IPS-15b (cell line): ENCODE results near the gene CHST7.

Experiments
- H3K27me3 ChIP-seq: one replicate; pipeline ENCODE4 v1.6.1; 2013; ENCODE audit warnings: low read length; ENCODE audit not compliant: control insufficient read depth, insufficient read depth
- H3K36me3 ChIP-seq: one replicate; pipeline ENCODE4 v1.6.1; 2013; ENCODE audit warnings: low read length; ENCODE audit not compliant: control insufficient read depth, insufficient read depth
- H3K4me1 ChIP-seq: one replicate; pipeline ENCODE4 v1.6.1; 2013; ENCODE audit warnings: mild to moderate bottlenecking, low read length; ENCODE audit not compliant: control insufficient read depth, insufficient read depth
- H3K4me3 ChIP-seq: one replicate; pipeline ENCODE4 v1.5.1; 2013; ENCODE audit warnings: low read depth, low read length
- H3K9ac ChIP-seq: one replicate; pipeline ENCODE4 v1.6.1; 2013; ENCODE audit warnings: low read depth, mild to moderate bottlenecking, low read length
- H3K9me3 ChIP-seq: one replicate; pipeline ENCODE4 v1.6.1; 2013; ENCODE audit warnings: mild to moderate bottlenecking, low read length; ENCODE audit not compliant: control insufficient read depth, insufficient read depth

The CHST7 gene

DNA sequence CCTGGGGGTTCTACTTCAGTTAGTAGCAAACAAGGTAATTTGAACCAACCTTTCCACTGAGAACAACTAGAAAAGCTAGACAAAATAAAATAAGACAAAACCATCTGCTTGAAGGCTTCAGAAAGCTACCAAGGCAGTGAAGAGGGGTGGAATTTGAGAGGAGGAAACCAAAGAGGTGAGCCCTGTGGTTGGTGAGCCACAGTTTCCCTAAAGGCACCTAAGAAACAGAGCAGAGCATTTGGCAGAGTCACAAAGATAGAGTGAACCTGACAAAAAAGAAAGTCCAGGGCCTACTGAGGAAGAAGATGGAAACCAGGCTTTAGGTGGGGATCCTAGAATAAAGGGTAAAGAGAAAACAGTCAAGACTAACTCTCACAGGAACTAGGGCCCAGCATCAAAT lies 44.3 kb downstream of the CHST7 start:
- Histone ChIP-seq H3K36me3 (peaks cover 9% of the 10 kb centered on the region), H3K4me1 (peaks cover 3% of the 10 kb centered on the region), H3K27me3 (no peaks in the 10 kb centered on the region), H3K9ac (no peak overlapping the region), H3K4me3 (no peak overlapping the region), H3K9me3 (no peaks in the 10 kb centered on the region)

- H3K27me3 ChIP-seq, result no peaks in the 10 kb centered on the region
- peaks cover 9% of the 10 kb centered on the region for H3K36me3 ChIP-seq
- H3K4me1 ChIP-seq, result peaks cover 7% of the 10 kb centered on the region
- H3K4me3 ChIP-seq, result no peak overlapping the region
- no peaks in the 10 kb centered on the region for H3K9me3 ChIP-seq
- no peak overlapping the region for H3K9ac ChIP-seq
Measured at GRCh38 chrX:46618947-46619346, 45.4 kb downstream of the CHST7 start.

GRCh38 chrX:46620505-46620904 lies 46.9 kb downstream of the CHST7 start:
- Histone ChIP-seq H3K4me3 (no peak overlapping the region), H3K36me3 (peaks cover 4% of the 10 kb centered on the region), H3K4me1 (peaks cover 7% of the 10 kb centered on the region), H3K27me3 (no peaks in the 10 kb centered on the region), H3K9ac (no peak overlapping the region), H3K9me3 (no peaks in the 10 kb centered on the region)

DNA sequence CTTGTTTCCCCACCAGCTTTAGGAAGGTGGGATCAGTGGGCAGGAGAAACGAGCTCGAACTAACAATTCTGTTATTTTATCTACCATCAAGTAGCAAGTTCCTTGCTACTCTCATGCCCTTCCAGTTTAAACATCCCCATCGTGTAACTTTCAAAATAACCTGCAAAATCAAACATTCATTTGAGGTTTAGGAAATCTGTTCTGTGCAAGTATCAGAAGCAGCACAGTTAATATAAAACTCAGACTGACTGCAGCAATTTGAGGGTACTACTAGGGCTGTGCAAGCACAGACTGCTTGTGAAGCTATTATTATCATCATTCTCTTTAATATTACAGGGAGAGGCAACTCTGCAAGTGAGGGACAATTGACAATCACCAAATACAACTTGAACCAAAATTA lies 48.0 kb downstream of the CHST7 start:
- no peak overlapping the region for H3K4me3 ChIP-seq
- no peaks in the 10 kb centered on the region for H3K9me3 ChIP-seq

GRCh38 chrX:46624090-46624786 lies 50.7 kb downstream of the CHST7 start:
- Histone ChIP-seq H3K9me3 (no peaks in the 10 kb centered on the region), H3K9ac (no peak overlapping the region), H3K4me3 (no peak overlapping the region), H3K27me3 (no peaks in the 10 kb centered on the region), H3K36me3 (peaks cover 4% of the 10 kb centered on the region), H3K4me1 (peaks cover 12% of the 10 kb centered on the region)

More for the DNA sequence above, 48.0 kb downstream of the CHST7 start:
- Histone ChIP-seq H3K27me3 (no peaks in the 10 kb centered on the region), H3K9ac (no peak overlapping the region), H3K4me1 (peaks cover 7% of the 10 kb centered on the region), H3K36me3 (peaks cover 4% of the 10 kb centered on the region)

- H3K4me3 ChIP-seq, result no peak overlapping the region
- peaks cover 12% of the 10 kb centered on the region for H3K4me1 ChIP-seq
- H3K9ac ChIP-seq, result no peak overlapping the region
- no peaks in the 10 kb centered on the region for H3K9me3 ChIP-seq
- no peaks in the 10 kb centered on the region for H3K27me3 ChIP-seq
- no peaks in the 10 kb centered on the region for H3K36me3 ChIP-seq
Measured at GRCh38 chrX:46626566-46626965, 53.0 kb downstream of the CHST7 start.

DNA sequence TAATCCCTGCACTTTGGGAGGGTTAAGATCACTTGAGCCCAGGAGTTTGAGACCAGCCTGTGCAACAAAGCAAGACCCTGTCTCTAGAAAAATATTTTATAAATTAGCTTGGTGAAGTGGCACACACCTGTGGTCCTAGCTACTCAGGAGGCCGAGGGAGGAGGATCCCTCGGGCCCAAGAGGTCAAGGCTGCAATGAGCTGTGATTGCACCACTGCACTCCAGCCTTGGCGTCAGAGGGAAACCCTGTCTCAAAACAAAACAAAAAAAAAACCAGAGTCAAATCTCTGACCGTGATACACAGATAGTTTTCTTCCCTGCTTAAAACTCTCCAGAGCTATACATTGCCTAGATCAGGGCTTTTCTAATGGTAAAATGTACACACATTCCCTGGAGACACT lies 53.5 kb downstream of the CHST7 start:
- H3K9me3 ChIP-seq, result no peaks in the 10 kb centered on the region
- peaks cover 12% of the 10 kb centered on the region for H3K4me1 ChIP-seq
- no peak overlapping the region for H3K4me3 ChIP-seq
- no peak overlapping the region for H3K9ac ChIP-seq
- H3K27me3 ChIP-seq, result no peaks in the 10 kb centered on the region
- H3K36me3 ChIP-seq, result no peaks in the 10 kb centered on the region

DNA sequence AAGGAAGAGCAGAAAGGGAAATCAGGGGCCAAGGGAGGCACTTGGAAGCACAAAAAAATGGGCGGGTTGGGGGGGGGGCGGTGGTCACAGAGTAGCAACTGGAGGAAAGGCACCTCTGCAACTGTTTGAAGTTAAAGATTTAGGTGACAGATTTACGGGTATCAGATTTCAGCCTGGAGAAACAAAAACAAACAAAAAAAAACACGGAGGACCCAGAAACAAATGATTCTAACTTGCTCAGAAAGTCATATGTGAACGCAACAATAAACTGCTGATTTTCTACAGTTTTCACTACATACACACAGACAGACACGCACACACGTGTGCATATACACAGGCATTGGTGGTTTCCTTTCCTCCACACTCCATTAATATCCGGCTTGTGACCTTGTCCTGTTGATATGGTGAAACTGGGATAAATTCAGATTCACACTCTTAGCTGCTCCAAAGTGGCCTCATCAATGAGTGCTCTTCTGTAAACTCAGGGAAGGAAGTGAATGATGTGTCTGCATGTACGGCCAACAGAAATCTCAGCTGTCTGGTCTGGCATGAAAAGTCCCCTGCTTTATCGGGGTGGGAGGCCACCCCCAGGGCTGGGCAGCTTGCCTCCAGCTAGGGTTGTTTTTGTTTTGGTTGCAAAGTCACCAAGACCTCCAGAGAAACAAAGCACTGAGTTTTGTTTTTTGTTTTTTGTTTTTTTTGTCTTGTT lies 54.3 kb downstream of the CHST7 start:
- H3K9ac ChIP-seq, result no peak overlapping the region
- no peaks in the 10 kb centered on the region for H3K9me3 ChIP-seq
- peaks cover 9% of the 10 kb centered on the region for H3K4me1 ChIP-seq
- no peaks in the 10 kb centered on the region for H3K27me3 ChIP-seq
- no peaks in the 10 kb centered on the region for H3K36me3 ChIP-seq
- H3K4me3 ChIP-seq, result no peak overlapping the region

- no peak overlapping the region for H3K4me3 ChIP-seq
- no peaks in the 10 kb centered on the region for H3K9me3 ChIP-seq
- H3K4me1 ChIP-seq, result peaks cover 5% of the 10 kb centered on the region
- H3K27me3 ChIP-seq, result no peaks in the 10 kb centered on the region
- no peak overlapping the region for H3K9ac ChIP-seq
- no peaks in the 10 kb centered on the region for H3K36me3 ChIP-seq
Measured at GRCh38 chrX:46628460-46629371, 55.2 kb downstream of the CHST7 start.

DNA sequence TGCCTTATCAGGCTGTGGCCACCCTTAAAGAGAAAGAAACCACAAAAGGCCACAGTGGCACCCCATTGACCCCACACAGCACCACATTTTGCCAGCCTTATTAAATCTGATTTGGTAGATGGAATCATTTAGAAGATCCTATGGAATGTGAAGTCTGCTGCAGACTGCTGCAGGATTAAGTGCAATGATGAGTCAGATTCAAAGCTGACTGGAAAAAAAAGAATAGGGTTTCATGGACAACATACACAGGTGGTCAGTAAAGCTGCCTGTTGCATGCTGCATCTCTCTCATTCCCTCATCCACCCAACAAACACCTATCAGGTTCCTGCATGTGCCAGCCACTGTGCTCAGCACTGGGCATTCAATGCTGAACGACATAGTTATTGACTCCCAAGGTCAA lies 56.6 kb downstream of the CHST7 start:
- H3K9me3 ChIP-seq, result no peaks in the 10 kb centered on the region

DNA sequence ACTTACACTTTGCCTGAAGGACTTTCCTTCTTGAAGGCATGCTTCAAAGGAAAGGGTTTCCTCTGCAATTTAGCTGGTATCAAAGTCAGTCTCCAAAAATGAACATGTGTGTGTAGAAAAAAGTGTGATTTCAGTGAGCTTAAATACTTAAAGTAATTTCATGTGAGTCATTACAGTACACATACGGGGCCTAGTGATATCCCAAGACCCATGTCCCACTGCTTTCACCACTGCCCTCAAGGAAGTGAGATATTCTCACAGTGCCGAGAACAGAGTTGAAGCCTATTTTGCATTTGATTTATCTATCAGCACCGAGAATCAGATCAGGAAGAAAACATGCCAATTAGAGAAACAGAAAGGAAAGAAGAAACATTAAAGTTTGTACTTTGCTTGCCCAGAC lies 61.0 kb downstream of the CHST7 start:
- H3K4me3 ChIP-seq, result no peak overlapping the region

More for the DNA sequence above, 56.6 kb downstream of the CHST7 start:
- no peak overlapping the region for H3K4me3 ChIP-seq
- H3K9ac ChIP-seq, result no peak overlapping the region
- H3K27me3 ChIP-seq, result no peaks in the 10 kb centered on the region
- H3K36me3 ChIP-seq, result no peaks in the 10 kb centered on the region
- H3K4me1 ChIP-seq, result peaks cover 5% of the 10 kb centered on the region

More for the DNA sequence above, 61.0 kb downstream of the CHST7 start:
- H3K9me3 ChIP-seq, result no peaks in the 10 kb centered on the region
- no peaks in the 10 kb centered on the region for H3K36me3 ChIP-seq
- H3K4me1 ChIP-seq, result no peaks in the 10 kb centered on the region
- H3K9ac ChIP-seq, result no peak overlapping the region
- no peaks in the 10 kb centered on the region for H3K27me3 ChIP-seq
